GM23338 (cell line): ENCODE results near the gene UBE2QL1. TPM values are rescaled to one million over a fixed set of nuclear protein-coding genes. Genes with fewer than 3 reads are reported as not detected.
A peak's percentile ranks its signal among the peaks of the same experiment; 100 is the strongest.

Source experiments
- ATAC-seq: fragments of 200-7000 bp; cut with Tn5 transposase; 3 replicates; pipeline ENCODE4 v1.9.1; 2020
- DNase-seq: peaks from one replicate; pipeline ENCODE4 v3.0.0-alpha.2; 2015; ENCODE audit warnings: low spot score
- H2AFZ ChIP-seq: fragments of 200-600 bp; sonication (generic); 2 replicates; pipeline ENCODE4 v1.8.0; 2016; ENCODE audit warnings: antibody characterized with exemption, mild to moderate bottlenecking, moderate library complexity
- H3F3A ChIP-seq: fragments of 200-600 bp; sonication (generic); replicated peaks from 2 replicates; pipeline ENCODE4 v1.8.0; 2017; ENCODE audit warnings: antibody characterized with exemption, mixed run types, low read depth
- H3K27ac ChIP-seq: fragments of 200-600 bp; sonication (generic); 2 replicates; pipeline ENCODE4 v1.6.1; 2016; ENCODE audit warnings: low read depth
- H3K27me3 ChIP-seq: fragments of 200-600 bp; sonication (generic); 2 replicates; pipeline ENCODE4 v1.8.0; 2016; ENCODE audit warnings: mild to moderate bottlenecking, mixed run types, moderate library complexity; ENCODE audit not compliant: insufficient read depth
- H3K36me3 ChIP-seq: fragments of 200-600 bp; sonication (generic); 2 replicates; pipeline ENCODE4 v1.8.0; 2016; ENCODE audit warnings: mild to moderate bottlenecking; ENCODE audit not compliant: insufficient read depth
- H3K4me1 ChIP-seq: fragments of 200-600 bp; sonication (generic); 2 replicates; pipeline ENCODE4 v1.8.0; 2016; ENCODE audit warnings: mild to moderate bottlenecking, moderate library complexity; ENCODE audit not compliant: insufficient read depth
- H3K4me2 ChIP-seq: fragments of 200-600 bp; sonication (generic); 2 replicates; pipeline ENCODE4 v1.7.1; 2017; ENCODE audit warnings: mixed run types
- H3K4me3 ChIP-seq: fragments of 200-600 bp; sonication (generic); 2 replicates; pipeline ENCODE4 v1.6.1; 2016; ENCODE audit warnings: mixed run types
- H3K79me2 ChIP-seq: fragments of 200-600 bp; sonication (generic); replicated peaks from 2 replicates; pipeline ENCODE4 v1.8.0; 2017; ENCODE audit warnings: mild to moderate bottlenecking; ENCODE audit not compliant: insufficient read depth
- H3K9me2 ChIP-seq: fragments of 200-600 bp; sonication (generic); 2 replicates; pipeline ENCODE4 v1.8.0; 2017; ENCODE audit not compliant: insufficient read depth
- H4K20me1 ChIP-seq: fragments of 200-600 bp; sonication (generic); replicated peaks from 2 replicates; pipeline ENCODE4 v1.8.0; 2017; ENCODE audit warnings: mild to moderate bottlenecking; ENCODE audit not compliant: insufficient read depth
- H3K27ac Mint-ChIP-seq: 2 replicates; pipeline ENCODE4 v1.8.0; 2020; ENCODE audit warnings: inconsistent platforms, mild to moderate bottlenecking, moderate library complexity, mixed read lengths
- H3K27me3 Mint-ChIP-seq: 3 replicates; pipeline ENCODE4 v1.8.0; 2022; ENCODE audit warnings: low read depth, mild to moderate bottlenecking, moderate library complexity, mixed read lengths, inconsistent platforms; ENCODE audit not compliant: insufficient read depth, poor library complexity
- H3K36me3 Mint-ChIP-seq: 3 replicates; pipeline ENCODE4 v1.8.0; 2021; ENCODE audit warnings: low read depth, mild to moderate bottlenecking, inconsistent platforms, moderate library complexity, mixed read lengths
- H3K4me1 Mint-ChIP-seq: 3 replicates; pipeline ENCODE4 v1.8.0; 2020; ENCODE audit warnings: mild to moderate bottlenecking, inconsistent platforms, mixed read lengths
- H3K4me3 Mint-ChIP-seq: 3 replicates; pipeline ENCODE4 v1.8.0; 2021; ENCODE audit warnings: moderate library complexity, mild to moderate bottlenecking, inconsistent platforms, mixed read lengths
- H3K9me3 Mint-ChIP-seq: 3 replicates; pipeline ENCODE4 v1.8.0; 2020; ENCODE audit warnings: moderate library complexity, mild to moderate bottlenecking, inconsistent platforms, mixed read lengths
- ETS1 ChIP-seq: IDR thresholded peaks from 2 replicates; pipeline ENCODE4 v1.6.1; 2016; ENCODE audit warnings: antibody characterized with exemption
- EZH2 ChIP-seq: fragments of 200-600 bp; sonication (generic); IDR thresholded peaks from one replicate; pipeline ENCODE4 v1.8.0; 2017; ENCODE audit warnings: antibody characterized with exemption, mild to moderate bottlenecking, low read depth; ENCODE audit not compliant: unreplicated experiment
- EZH2phosphoT487 ChIP-seq: fragments of 200-600 bp; sonication (generic); IDR thresholded peaks from one replicate; pipeline ENCODE4 v1.8.1; 2018; ENCODE audit warnings: antibody characterized with exemption; ENCODE audit not compliant: unreplicated experiment
- JUNB ChIP-seq: IDR thresholded peaks from one replicate; pipeline ENCODE4 v1.6.1; 2016; ENCODE audit warnings: antibody characterized with exemption; ENCODE audit not compliant: unreplicated experiment
- POLR2AphosphoS5 ChIP-seq: IDR thresholded peaks from 2 replicates; pipeline ENCODE4 v1.6.1; 2016; ENCODE audit warnings: antibody characterized with exemption, low read depth
- REST ChIP-seq: IDR thresholded peaks from one replicate; pipeline ENCODE4 v1.6.1; 2018; ENCODE audit warnings: antibody characterized with exemption; ENCODE audit not compliant: unreplicated experiment
- STAT1 ChIP-seq: IDR thresholded peaks from one replicate; pipeline ENCODE4 v1.6.1; 2016; ENCODE audit warnings: antibody characterized with exemption; ENCODE audit not compliant: unreplicated experiment
- polyA plus RNA-seq: library from polyadenylated mRNA; unstranded; fragments of >200 nt; fragmentation: Nextera tagmentation; extraction: Ambion mirVana; gene quantifications from 2 replicates; pipeline ENCODE4 v1.2.1, GENCODE V29; 2016
- total RNA-seq: library from RNA; depleted of rRNA; stranded (reverse); fragments of >200 nt; shearing (Covaris generic); gene quantifications from 2 replicates; pipeline ENCODE4 v1.2.3, GENCODE V29; 2014
- TF ChIP-seq, protein P1 (sequence below): fragments of 250-450 bp; sonication (Bioruptor Pico); IDR thresholded peaks from 2 replicates; pipeline ENCODE4 v1.5.0; 2020; ENCODE audit warnings: mild to moderate bottlenecking, moderate library complexity

Gene UBE2QL1
- total and polyA plus RNA-seq, 2 experiments from 2014 or later = 0.40 to 0.83 TPM

GRCh38 chr5:6475626-6476312 is 27.1 kb downstream of the UBE2QL1 start:
- H3K9me3 Mint-ChIP-seq = no peaks in the 10 kb centered on the region
- Histone ChIP-seq H3F3A (no peaks in the 10 kb centered on the region), H3K36me3 (no peaks in the 10 kb centered on the region), H3K4me3 (0 out of 2 replicates have a peak overlapping the region, but pooled peaks have one; percentile 17), H3K9me2 (no peaks in the 10 kb centered on the region), H4K20me1 (no peaks in the 10 kb centered on the region), H3K79me2 (no peaks in the 10 kb centered on the region), H3K4me2 (peak overlapping the region; percentile 62), H3K4me1 (peaks cover 8% of the 10 kb centered on the region; the same call in 1 of the 2 replicates), H2AFZ (peak overlapping the region; percentile 85; the same call in 1 of the 2 replicates), H3K27me3 (no peaks in the 10 kb centered on the region), H3K27ac (no peak overlapping the region)
- ATAC-seq (peak; percentile 95), DNase-seq (peak; percentile 81)
- H3K27ac Mint-ChIP-seq = no peak overlapping the region
- no peak overlapping the region for H3K4me3 Mint-ChIP-seq
- H3K4me1 Mint-ChIP-seq = peaks cover 16% of the 10 kb centered on the region
- peaks cover 13% of the 10 kb centered on the region for H3K27me3 Mint-ChIP-seq
- H3K36me3 Mint-ChIP-seq = no peaks in the 10 kb centered on the region
- TF ChIP-seq ETS1 (no peak), JUNB (no peak)

DNA sequence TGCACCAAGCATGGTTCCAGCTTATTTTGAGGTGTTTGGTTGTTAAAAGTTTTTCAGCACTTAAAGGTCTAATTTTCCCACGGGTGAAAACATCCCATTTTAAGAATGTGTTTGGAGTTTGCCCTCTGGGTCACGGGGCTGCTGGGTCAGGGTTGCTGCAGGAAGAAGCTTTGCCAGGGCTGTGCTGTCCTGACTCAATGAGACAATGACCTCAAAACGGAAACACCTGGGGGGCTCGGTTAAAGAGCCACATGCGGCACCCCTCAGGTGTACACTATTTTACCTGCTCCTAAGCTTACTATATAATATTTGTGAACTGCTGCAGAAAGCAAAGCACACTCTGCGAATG is 27.6 kb downstream of the UBE2QL1 start:
- peaks cover 13% of the 10 kb centered on the region for H3K27me3 Mint-ChIP-seq
- peaks cover 16% of the 10 kb centered on the region for H3K4me1 Mint-ChIP-seq
- no peak overlapping the region for H3K27ac Mint-ChIP-seq
- Histone ChIP-seq H3F3A (no peaks in the 10 kb centered on the region), H3K4me1 (peaks cover 8% of the 10 kb centered on the region; the same call in 1 of the 2 replicates), H3K36me3 (no peaks in the 10 kb centered on the region), H3K27ac (no peak overlapping the region), H3K9me2 (no peaks in the 10 kb centered on the region), H3K27me3 (no peaks in the 10 kb centered on the region), H2AFZ (peak overlapping the region; percentile 85; the same call in 1 of the 2 replicates), H3K4me2 (peak overlapping the region; percentile 62; the same call in 1 of the 2 replicates), H3K4me3 (0 out of 2 replicates have a peak overlapping the region, but pooled peaks have one; percentile 17), H4K20me1 (no peaks in the 10 kb centered on the region), H3K79me2 (no peaks in the 10 kb centered on the region)
- no peaks in the 10 kb centered on the region for H3K9me3 Mint-ChIP-seq
- ATAC-seq (no peak), DNase-seq (no peak)
- no peak overlapping the region for H3K4me3 Mint-ChIP-seq
- H3K36me3 Mint-ChIP-seq = no peaks in the 10 kb centered on the region
- no peak for TF ChIP-seq EZH2phosphoT487
- TF ChIP-seq REST = no peak
- no peak for TF ChIP-seq POLR2AphosphoS5
- no peak for TF ChIP-seq EZH2
- TF ChIP-seq ETS1 = no peak
- no peak for TF ChIP-seq STAT1
- TF ChIP-seq, protein P1, sequence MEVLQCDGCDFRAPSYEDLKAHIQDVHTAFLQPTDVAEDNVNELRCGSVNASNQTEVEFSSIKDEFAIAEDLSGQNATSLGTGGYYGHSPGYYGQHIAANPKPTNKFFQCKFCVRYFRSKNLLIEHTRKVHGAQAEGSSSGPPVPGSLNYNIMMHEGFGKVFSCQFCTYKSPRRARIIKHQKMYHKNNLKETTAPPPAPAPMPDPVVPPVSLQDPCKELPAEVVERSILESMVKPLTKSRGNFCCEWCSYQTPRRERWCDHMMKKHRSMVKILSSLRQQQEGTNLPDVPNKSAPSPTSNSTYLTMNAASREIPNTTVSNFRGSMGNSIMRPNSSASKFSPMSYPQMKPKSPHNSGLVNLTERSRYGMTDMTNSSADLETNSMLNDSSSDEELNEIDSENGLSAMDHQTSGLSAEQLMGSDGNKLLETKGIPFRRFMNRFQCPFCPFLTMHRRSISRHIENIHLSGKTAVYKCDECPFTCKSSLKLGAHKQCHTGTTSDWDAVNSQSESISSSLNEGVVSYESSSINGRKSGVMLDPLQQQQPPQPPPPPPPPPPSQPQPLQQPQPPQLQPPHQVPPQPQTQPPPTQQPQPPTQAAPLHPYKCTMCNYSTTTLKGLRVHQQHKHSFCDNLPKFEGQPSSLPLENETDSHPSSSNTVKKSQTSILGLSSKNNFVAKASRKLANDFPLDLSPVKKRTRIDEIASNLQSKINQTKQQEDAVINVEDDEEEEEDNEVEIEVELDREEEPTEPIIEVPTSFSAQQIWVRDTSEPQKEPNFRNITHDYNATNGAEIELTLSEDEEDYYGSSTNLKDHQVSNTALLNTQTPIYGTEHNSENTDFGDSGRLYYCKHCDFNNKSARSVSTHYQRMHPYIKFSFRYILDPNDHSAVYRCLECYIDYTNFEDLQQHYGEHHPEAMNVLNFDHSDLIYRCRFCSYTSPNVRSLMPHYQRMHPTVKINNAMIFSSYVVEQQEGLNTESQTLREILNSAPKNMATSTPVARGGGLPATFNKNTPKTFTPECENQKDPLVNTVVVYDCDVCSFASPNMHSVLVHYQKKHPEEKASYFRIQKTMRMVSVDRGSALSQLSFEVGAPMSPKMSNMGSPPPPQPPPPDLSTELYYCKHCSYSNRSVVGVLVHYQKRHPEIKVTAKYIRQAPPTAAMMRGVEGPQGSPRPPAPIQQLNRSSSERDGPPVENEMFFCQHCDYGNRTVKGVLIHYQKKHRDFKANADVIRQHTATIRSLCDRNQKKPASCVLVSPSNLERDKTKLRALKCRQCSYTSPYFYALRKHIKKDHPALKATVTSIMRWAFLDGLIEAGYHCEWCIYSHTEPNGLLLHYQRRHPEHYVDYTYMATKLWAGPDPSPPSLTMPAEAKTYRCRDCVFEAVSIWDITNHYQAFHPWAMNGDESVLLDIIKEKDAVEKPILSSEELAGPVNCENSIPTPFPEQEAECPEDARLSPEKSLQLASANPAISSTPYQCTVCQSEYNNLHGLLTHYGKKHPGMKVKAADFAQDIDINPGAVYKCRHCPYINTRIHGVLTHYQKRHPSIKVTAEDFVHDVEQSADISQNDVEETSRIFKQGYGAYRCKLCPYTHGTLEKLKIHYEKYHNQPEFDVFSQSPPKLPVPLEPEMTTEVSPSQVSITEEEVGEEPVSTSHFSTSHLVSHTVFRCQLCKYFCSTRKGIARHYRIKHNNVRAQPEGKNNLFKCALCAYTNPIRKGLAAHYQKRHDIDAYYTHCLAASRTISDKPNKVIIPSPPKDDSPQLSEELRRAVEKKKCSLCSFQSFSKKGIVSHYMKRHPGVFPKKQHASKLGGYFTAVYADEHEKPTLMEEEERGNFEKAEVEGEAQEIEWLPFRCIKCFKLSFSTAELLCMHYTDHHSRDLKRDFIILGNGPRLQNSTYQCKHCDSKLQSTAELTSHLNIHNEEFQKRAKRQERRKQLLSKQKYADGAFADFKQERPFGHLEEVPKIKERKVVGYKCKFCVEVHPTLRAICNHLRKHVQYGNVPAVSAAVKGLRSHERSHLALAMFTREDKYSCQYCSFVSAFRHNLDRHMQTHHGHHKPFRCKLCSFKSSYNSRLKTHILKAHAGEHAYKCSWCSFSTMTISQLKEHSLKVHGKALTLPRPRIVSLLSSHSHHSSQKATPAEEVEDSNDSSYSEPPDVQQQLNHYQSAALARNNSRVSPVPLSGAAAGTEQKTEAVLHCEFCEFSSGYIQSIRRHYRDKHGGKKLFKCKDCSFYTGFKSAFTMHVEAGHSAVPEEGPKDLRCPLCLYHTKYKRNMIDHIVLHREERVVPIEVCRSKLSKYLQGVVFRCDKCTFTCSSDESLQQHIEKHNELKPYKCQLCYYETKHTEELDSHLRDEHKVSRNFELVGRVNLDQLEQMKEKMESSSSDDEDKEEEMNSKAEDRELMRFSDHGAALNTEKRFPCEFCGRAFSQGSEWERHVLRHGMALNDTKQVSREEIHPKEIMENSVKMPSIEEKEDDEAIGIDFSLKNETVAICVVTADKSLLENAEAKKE (CRISPR knock-in tag) = no peak
